GM18505 (cell line): Measurements from ENCODE around the gene ABCC10.
"Not testable (repeated sequence)": the region's sequence is repeated elsewhere in the genome, so short reads cannot be mapped to it uniquely, and the experiment has no call there.

Experiments used
- ATAC-seq: cut with Tn5 transposase; IDR thresholded peaks from one replicate; pipeline ENCODE4 v1.9.1; 2021; ENCODE audit not compliant: unreplicated experiment
- POLR2A ChIP-seq: IDR thresholded peaks from 4 replicates; pipeline ENCODE4 v1.6.1; 2011; ENCODE audit warnings: borderline replicate concordance; ENCODE audit not compliant: insufficient read depth, insufficient read length; ENCODE audit errors: extremely low read depth

ABCC10 gene

DNA sequence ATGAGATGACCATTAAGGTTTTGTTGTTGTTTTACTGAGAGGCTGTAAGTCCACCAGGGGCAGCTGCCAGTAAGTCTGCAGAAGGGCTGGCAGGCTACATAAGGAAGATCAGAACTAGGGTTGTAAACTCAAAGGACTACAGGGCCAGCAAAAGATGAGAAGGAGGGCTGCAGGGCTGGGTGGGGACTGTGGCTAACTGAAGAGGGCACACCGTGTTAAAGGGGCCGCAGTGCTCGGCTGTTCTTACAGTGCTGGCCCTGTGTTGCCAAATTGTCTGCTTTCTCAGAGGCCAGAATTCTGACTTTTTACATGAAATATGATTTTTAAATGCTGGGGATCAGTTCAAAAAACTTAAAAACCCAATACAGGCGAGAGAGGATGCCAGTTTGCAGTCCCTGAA, 32.4 kb upstream of the ABCC10 start:
- no peak for TF ChIP-seq POLR2A
- ATAC-seq: no peak

DNA sequence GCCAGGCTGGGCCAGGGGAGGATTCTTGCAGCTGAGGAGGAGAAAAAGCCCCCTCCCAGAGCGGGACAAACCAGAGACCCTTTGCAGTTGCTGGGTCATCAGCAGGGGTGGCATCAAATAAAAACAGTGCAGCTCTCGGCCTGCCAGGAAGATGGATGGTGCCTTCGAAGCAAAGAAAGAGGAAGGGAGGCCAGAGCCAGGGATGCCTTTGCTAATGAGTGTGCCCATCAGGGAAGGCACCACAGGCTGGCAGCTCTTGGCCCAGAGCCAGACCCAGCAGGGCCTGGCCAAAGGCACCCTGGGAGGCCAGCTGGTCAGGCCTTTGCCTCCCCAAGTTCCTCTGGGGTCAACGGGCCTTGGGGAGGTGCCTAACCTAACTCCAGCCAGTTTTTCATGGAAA, 31.6 kb upstream of the ABCC10 start:
- TF ChIP-seq POLR2A: no peak
- no peak for ATAC-seq

- ATAC-seq: no peak
- TF ChIP-seq POLR2A: no peak
Observed at GRCh38 chr6:43396408-43397149, 30.8 kb upstream of the ABCC10 start.

DNA sequence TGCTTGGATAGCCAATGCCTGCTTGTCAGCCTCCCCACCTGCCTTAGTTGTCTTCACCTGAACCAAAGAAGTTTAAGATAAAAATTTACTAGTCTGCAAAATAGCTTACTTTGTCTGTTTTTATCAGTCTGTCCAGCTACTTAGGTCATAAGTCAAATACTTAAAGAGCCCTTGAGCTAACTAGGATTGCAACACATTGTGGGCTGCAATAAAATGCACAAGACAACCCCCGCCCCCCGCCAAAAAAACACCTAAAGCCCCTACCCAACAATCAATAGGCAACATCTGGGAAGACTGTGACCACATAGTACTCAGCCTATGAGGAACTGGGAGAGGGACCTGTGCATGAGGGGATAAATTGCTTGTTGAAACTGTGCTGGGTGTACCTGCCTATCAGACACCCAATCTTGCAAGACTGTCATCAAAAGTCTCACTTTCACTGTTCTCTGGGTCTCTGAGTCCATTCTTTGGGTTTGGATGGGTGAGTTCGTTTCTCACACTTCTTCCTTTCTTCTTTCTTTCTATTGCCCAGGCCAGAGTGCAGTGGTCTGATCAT, 27.3 kb upstream of the ABCC10 start:
- no peak for TF ChIP-seq POLR2A
- no peak for ATAC-seq

DNA sequence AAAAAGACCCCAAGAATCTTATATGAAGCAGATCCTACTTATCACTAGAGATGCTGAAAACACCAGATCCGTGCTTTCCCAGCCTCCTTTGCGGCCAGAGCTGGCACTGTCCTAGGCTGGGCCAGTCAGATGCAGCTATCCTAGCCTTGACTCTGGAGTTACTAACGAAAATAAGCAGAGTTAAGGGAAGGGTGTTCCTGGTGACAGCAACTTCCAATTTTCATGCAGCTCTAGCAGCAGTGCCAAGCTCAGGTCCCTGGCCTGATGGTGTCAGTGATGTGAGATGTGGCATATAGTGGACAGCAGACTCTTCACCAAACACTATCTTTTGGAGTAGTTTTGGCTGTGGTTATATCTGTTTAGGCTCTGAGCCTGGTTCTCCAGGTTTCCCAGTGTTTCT, 25.6 kb upstream of the ABCC10 start:
- no peak for ATAC-seq
- TF ChIP-seq POLR2A: no peak

DNA sequence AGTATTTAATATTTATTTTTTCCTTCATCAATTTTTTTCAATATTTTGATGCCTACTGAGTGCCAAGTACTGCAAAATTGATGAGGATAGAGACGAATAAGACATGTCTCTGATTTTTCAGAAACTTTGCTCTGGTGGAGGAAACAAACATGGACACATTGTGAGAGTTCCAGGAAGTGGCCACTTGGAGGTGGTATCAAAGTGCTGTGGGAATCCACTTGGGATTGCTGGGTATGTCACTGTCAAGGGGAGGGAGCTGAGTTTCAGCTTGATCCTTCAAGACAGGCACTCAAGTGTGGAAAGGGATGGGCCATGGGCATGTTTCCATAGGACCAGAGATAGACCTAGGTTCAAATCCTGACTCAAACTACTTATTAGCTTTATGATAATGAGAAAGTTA, 24.5 kb upstream of the ABCC10 start:
- ATAC-seq: no peak
- no peak for TF ChIP-seq POLR2A

DNA sequence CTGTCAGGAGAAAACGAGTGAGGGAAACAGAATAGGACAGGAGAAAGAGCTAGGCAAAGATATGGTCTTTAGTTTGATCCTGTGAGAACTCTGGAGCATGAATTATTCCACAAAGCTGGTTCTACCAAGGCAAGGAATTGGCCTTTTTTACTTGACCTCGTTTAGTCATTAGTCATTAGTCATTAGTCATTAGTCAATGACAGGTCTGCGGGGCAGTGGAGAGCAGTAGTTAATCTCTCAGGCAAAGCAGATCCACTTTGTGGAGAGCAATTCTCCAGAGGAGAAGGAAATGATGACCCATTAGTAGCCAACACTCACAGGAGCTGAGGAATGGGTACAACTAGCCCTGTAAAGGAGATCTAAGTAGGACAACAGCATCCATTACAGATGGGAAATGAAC, 22.0 kb upstream of the ABCC10 start:
- no peak for TF ChIP-seq POLR2A
- no peak for ATAC-seq

DNA sequence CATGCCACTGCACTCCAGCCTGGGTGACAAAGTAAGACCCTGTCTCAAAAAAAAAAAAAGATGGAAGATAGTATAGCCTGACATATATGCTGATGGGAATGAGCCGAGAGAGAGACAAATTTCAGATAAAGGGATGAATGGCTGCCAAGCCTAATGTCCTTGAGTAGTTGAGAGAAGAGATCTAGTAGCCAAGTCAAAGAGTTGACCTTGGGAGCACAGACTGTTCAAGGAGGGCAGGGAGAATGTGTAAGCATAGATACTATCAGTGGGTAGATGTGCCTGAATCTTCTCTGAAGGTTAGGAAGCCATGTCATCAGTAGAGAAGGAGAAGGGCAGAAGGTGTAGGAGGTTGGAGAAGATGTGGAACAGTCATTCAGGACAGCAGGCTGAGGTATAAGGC, 20.0 kb upstream of the ABCC10 start:
- ATAC-seq: no peak
- TF ChIP-seq POLR2A: no peak

DNA sequence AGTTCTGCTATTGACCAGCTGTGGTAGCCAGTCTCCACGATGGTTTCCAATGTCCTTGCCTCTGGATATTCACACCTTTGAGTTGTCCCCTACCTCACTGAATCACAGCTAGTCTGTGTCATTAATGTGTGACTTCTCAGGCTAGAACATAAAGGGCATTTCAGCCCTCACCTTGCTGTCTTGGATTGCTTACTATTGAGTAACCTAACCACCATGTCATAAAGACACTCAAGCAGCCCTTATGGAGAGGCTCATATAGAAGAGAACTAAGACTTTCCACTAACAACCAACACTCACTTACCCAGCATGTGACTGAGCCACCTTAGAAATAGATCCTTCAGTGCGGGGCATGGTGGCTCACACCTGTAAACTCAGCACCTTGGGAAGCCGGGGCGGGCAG, 19.1 kb upstream of the ABCC10 start:
- ATAC-seq: no peak
- TF ChIP-seq POLR2A: no peak

- not testable (repeated sequence) for ATAC-seq
Observed at GRCh38 chr6:43410776-43411175, 16.6 kb upstream of the ABCC10 start.

GRCh38 chr6:43412541-43412940, 14.8 kb upstream of the ABCC10 start:
- ATAC-seq: no peak
- no peak for TF ChIP-seq POLR2A

GRCh38 chr6:43413002-43413401, 14.3 kb upstream of the ABCC10 start:
- TF ChIP-seq POLR2A: no peak
- ATAC-seq: no peak

- not testable (repeated sequence) for ATAC-seq
Observed at GRCh38 chr6:43415275-43415674, 12.1 kb upstream of the ABCC10 start.

GRCh38 chr6:43416935-43417334, 10.4 kb upstream of the ABCC10 start:
- no peak for ATAC-seq
- TF ChIP-seq POLR2A: no peak
